ENCODE measurements around the gene ENPP3.

The ENPP3 gene

GRCh38 chr6:131642987-131643611 is 6.0 kb downstream of the ENPP3 start:
- DNase-seq = peak; percentile 79

GRCh38 chr6:131643855-131644460 is 6.9 kb downstream of the ENPP3 start:
- DNase-seq = no peak

GRCh38 chr6:131644921-131645320 is 7.8 kb downstream of the ENPP3 start:
- no peak for DNase-seq

GRCh38 chr6:131645846-131646245 is 8.7 kb downstream of the ENPP3 start:
- no peak for DNase-seq

GRCh38 chr6:131646249-131646670 is 9.2 kb downstream of the ENPP3 start:
- DNase-seq = no peak

- DNase-seq = peak; percentile 29
These were observed 14.7 kb downstream of the ENPP3 start for GRCh38 chr6:131651782-131652181.

- DNase-seq = no peak
These were observed 15.4 kb downstream of the ENPP3 start for GRCh38 chr6:131652472-131652871.

GRCh38 chr6:131654326-131654725 is 17.2 kb downstream of the ENPP3 start:
- DNase-seq = no peak

- no peak for DNase-seq
These were observed 18.3 kb downstream of the ENPP3 start for GRCh38 chr6:131655387-131655786.

GRCh38 chr6:131655951-131656350 is 18.8 kb downstream of the ENPP3 start:
- no peak for DNase-seq

- no peak for DNase-seq
These were observed 19.6 kb downstream of the ENPP3 start for GRCh38 chr6:131656667-131657066.

GRCh38 chr6:131657222-131657621 is 20.1 kb downstream of the ENPP3 start:
- no peak for DNase-seq

GRCh38 chr6:131657630-131658111 is 20.6 kb downstream of the ENPP3 start:
- DNase-seq = no peak

GRCh38 chr6:131658287-131658686 is 21.2 kb downstream of the ENPP3 start:
- DNase-seq = no peak

GRCh38 chr6:131660195-131660594 is 23.1 kb downstream of the ENPP3 start:
- no peak for DNase-seq

GRCh38 chr6:131663578-131664165 is 26.6 kb downstream of the ENPP3 start:
- no peak for DNase-seq

GRCh38 chr6:131669891-131670290 is 32.8 kb downstream of the ENPP3 start:
- DNase-seq = no peak

- DNase-seq = no peak
These were observed 36.1 kb downstream of the ENPP3 start for GRCh38 chr6:131673184-131673583.

GRCh38 chr6:131678442-131678841 is 41.3 kb downstream of the ENPP3 start:
- no peak for DNase-seq

- DNase-seq = no peak
These were observed 43.8 kb downstream of the ENPP3 start for GRCh38 chr6:131680868-131681267.

GRCh38 chr6:131681585-131681984 is 44.5 kb downstream of the ENPP3 start:
- no peak for DNase-seq

GRCh38 chr6:131682442-131682841 is 45.3 kb downstream of the ENPP3 start:
- no peak for DNase-seq

GRCh38 chr6:131683479-131683878 is 46.4 kb downstream of the ENPP3 start:
- DNase-seq = no peak

- DNase-seq = no peak
These were observed 48.2 kb downstream of the ENPP3 start for GRCh38 chr6:131685266-131685780.

Measured in COR-L47 (cell line).